K562 (cell line): ENCODE results near the gene MARCHF9. TPM values are rescaled to one million over a fixed set of nuclear protein-coding genes. Genes with fewer than 3 reads are reported as not detected.

Experiments used
- CCNT2 ChIP-seq: IDR thresholded peaks from 2 replicates; pipeline ENCODE4 v1.6.1; 2011; ENCODE audit warnings: borderline replicate concordance, low read depth, mild to moderate bottlenecking, moderate library complexity, mixed read lengths, low read length; ENCODE audit not compliant: insufficient read length; ENCODE audit errors: extremely low read depth
- GATAD2B ChIP-seq: fragments of 450-650 bp; IDR thresholded peaks from 2 replicates; pipeline ENCODE4 v1.6.1; 2017; ENCODE audit warnings: mild to moderate bottlenecking, borderline replicate concordance
- HMGN3 ChIP-seq: IDR thresholded peaks from 2 replicates; pipeline ENCODE4 v1.6.1; 2011; ENCODE audit warnings: borderline replicate concordance, low read depth, mild to moderate bottlenecking, mixed read lengths, low read length; ENCODE audit not compliant: insufficient read length; ENCODE audit errors: extremely low read depth
- HNRNPL ChIP-seq: fragments of 200-400 bp; formaldehyde crosslinking; IDR thresholded peaks from 2 replicates; pipeline ENCODE4 v1.6.1; 2017; ENCODE audit warnings: low read depth, mild to moderate bottlenecking, low read length
- PCBP1 ChIP-seq: fragments of 200-400 bp; formaldehyde crosslinking; IDR thresholded peaks from 2 replicates; pipeline ENCODE4 v1.6.1; 2018; ENCODE audit warnings: mild to moderate bottlenecking, low read depth, low read length; ENCODE audit not compliant: poor library complexity, severe bottlenecking
- POLR2G ChIP-seq: fragments of 200-400 bp; formaldehyde crosslinking; IDR thresholded peaks from 2 replicates; pipeline ENCODE4 v1.6.1; 2017; ENCODE audit warnings: low read depth, mild to moderate bottlenecking, antibody characterized with exemption, low read length, moderate library complexity
- RAD51 ChIP-seq: fragments of 450-650 bp; IDR thresholded peaks from 2 replicates; pipeline ENCODE4 v1.7.1; 2016; ENCODE audit warnings: low read depth, mild to moderate bottlenecking, borderline replicate concordance
- RB1 ChIP-seq: fragments of 450-650 bp; IDR thresholded peaks from 2 replicates; pipeline ENCODE4 v1.6.1; 2017; ENCODE audit warnings: low read depth, mild to moderate bottlenecking
- SIN3A ChIP-seq, 2 experiments: fragments of 150-350 bp in 1 of 2; IDR thresholded peaks; 2 replicates each; pipeline ENCODE4 v1.6.1; 2011 to 2016; ENCODE audit warnings: borderline replicate concordance in 2 of 2, low read depth in 2 of 2, low read length in 2 of 2, mild to moderate bottlenecking in 2 of 2, moderate library complexity in 2 of 2; ENCODE audit not compliant: control insufficient read depth in 1 of 2
- SIN3B ChIP-seq: fragments of 450-650 bp; IDR thresholded peaks from 2 replicates; pipeline ENCODE4 v1.6.1; 2017; ENCODE audit warnings: low read depth, mild to moderate bottlenecking, moderate library complexity
- SMAD4 ChIP-seq: fragments of 250-450 bp; sonication (Bioruptor Pico); conservative IDR thresholded peaks from 2 replicates; pipeline ENCODE4 v1.8.0; 2021; ENCODE audit warnings: inconsistent platforms, mild to moderate bottlenecking, moderate library complexity
- ZBTB7A ChIP-seq: IDR thresholded peaks from 2 replicates; pipeline ENCODE4 v1.6.1; 2011; ENCODE audit warnings: low read depth, mild to moderate bottlenecking, low read length, moderate library complexity, borderline replicate concordance; ENCODE audit not compliant: control insufficient read depth
- polyA plus RNA-seq, 8 experiments: library from polyadenylated mRNA; depleted of rRNA in 4 of 8; stranded (reverse) in 5 of 8; unstranded in 3 of 8; fragments of >200 nt; fragmentation: Nextera tagmentation in 2 of 8; fragmentation: Illumina TruSeq in 1 of 8; extraction: Ambion mirVana in 2 of 8; extraction: Trizol in 1 of 8; gene quantifications; 2 replicates each; pipeline versions ENCODE4 v1.2.1 to v1.2.3, GENCODE V29; 2011 to 2014; ENCODE audit warnings: inconsistent platforms in 1 of 8, missing spikeins in 1 of 8
- total RNA-seq, 7 experiments: library from RNA; depleted of rRNA in 6 of 7; stranded (reverse); fragments of >200 nt in 6 of 7; fragmentation: Illumina TruSeq in 2 of 7; extraction: Trizol in 2 of 7; gene quantifications; 2 replicates each; pipeline versions ENCODE4 v1.2.1 to v1.2.3, GENCODE V29; 2011 to 2021; ENCODE audit warnings: low replicate concordance in 1 of 7
- TF ChIP-seq, protein P1 (sequence below): fragments of 450-650 bp; IDR thresholded peaks from 2 replicates; pipeline ENCODE4 v1.6.1; 2016

Gene MARCHF9
- total and polyA plus RNA-seq, 9 of the 15 experiments (the other 6 are each of a cell fraction or from before 2014, with no cell fraction given): 0.80 to 12.4 (median 6.2) TPM

- TF ChIP-seq HNRNPL: no peak
- TF ChIP-seq GATAD2B: peak; percentile 81
- TF ChIP-seq SMAD4 (CRISPR knock-in tag): peak; percentile 50
- peak; percentile 51 for TF ChIP-seq HMGN3
- TF ChIP-seq SIN3B: peak; percentile 37; the same call in 1 of the 2 replicates
- no peak for TF ChIP-seq RAD51
- TF ChIP-seq ZBTB7A: peak; percentile 74; the same call in 1 of the 2 replicates
- peak; percentile 24 for TF ChIP-seq CCNT2
- TF ChIP-seq RB1: peak; percentile 62; the same call in 1 of the 2 replicates
- TF ChIP-seq, protein P1, sequence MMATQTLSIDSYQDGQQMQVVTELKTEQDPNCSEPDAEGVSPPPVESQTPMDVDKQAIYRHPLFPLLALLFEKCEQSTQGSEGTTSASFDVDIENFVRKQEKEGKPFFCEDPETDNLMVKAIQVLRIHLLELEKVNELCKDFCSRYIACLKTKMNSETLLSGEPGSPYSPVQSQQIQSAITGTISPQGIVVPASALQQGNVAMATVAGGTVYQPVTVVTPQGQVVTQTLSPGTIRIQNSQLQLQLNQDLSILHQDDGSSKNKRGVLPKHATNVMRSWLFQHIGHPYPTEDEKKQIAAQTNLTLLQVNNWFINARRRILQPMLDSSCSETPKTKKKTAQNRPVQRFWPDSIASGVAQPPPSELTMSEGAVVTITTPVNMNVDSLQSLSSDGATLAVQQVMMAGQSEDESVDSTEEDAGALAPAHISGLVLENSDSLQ: 0 out of 2 replicates have a peak, but pooled peaks have one; percentile 5
- TF ChIP-seq SIN3A (IDR thresholded peaks at IDR 0.05; ENCODE audit: borderline replicate concordance in 2 of 2, control insufficient read depth in 1 of 2, low read depth in 2 of 2, low read length in 2 of 2): 0 out of 4 replicates have a peak, but pooled peaks of 1 of the 2 experiments have one; percentile 28
- peak; percentile 19 for TF ChIP-seq PCBP1
- peak; percentile 26; the same call in 1 of the 2 replicates for TF ChIP-seq POLR2G
These were observed 810 bp downstream of the MARCHF9 start (continued) for GRCh38 chr12:57755454-57756372.
